Activated B cell treated with CpG ODN at 0.5 μM for 24 hours (primary cell): ENCODE measurements around the gene LRP3. TPM values are rescaled to one million over a fixed set of nuclear protein-coding genes. Genes with fewer than 3 reads are reported as not detected.

Experiments used
- ATAC-seq: fragments of 200-7000 bp; cut with Tn5 transposase; one replicate; pipeline ENCODE4 v1.10.0; 2021; ENCODE audit warnings: low read depth, mild to moderate bottlenecking, moderate library complexity
- CTCF ChIA-PET: fragments of 350-600 bp; sonication (Branson Sonifier 250); formaldehyde crosslinking; loops from one replicate; lab custom pipeline; 2021; ENCODE audit warnings: antibody characterized with exemption; lab: Charles Lee
- POLR2A ChIA-PET: fragments of 350-600 bp; sonication (Branson Sonifier 250); formaldehyde crosslinking; loops from one replicate; lab custom pipeline; 2021; ENCODE audit warnings: antibody characterized with exemption; lab: Charles Lee
- DNase-seq: peaks from one replicate; pipeline ENCODE4 v3.0.0; 2022
- H3K27ac Mint-ChIP-seq: one replicate; pipeline ENCODE4 v1.8.0; 2020; ENCODE audit warnings: mixed read lengths
- H3K27me3 Mint-ChIP-seq: one replicate; pipeline ENCODE4 v1.8.0; 2021; ENCODE audit warnings: mixed read lengths
- H3K36me3 Mint-ChIP-seq: one replicate; pipeline ENCODE4 v1.8.0; 2021; ENCODE audit warnings: low read depth, mixed read lengths
- H3K4me1 Mint-ChIP-seq: one replicate; pipeline ENCODE4 v1.8.0; 2021; ENCODE audit warnings: mixed read lengths
- H3K4me3 Mint-ChIP-seq: one replicate; pipeline ENCODE4 v1.8.0; 2020; ENCODE audit warnings: mild to moderate bottlenecking, mixed read lengths
- H3K9me3 Mint-ChIP-seq: one replicate; pipeline ENCODE4 v1.8.0; 2020; ENCODE audit warnings: mixed read lengths
- intact Hi-C: fragments of 100-400 bp; cut with micrococcal nuclease; formaldehyde crosslinking; loops from one replicate; pipeline ENCODE4 v1.15.1; 2024
- total RNA-seq: library from RNA; stranded (reverse); gene quantifications from 2 replicates; pipeline ENCODE4 v1.2.3, GENCODE V29; 2022
- TF ChIP-seq, protein P1 (sequence below): fragments of 200-600 bp; IDR thresholded peaks from one replicate; pipeline ENCODE4 v1.8.0; 2022; ENCODE audit warnings: antibody characterized with exemption, mild to moderate bottlenecking

LRP3 gene
- total RNA-seq, 1 donor from 2014 or later, result not detected

- TF ChIP-seq, protein P1, sequence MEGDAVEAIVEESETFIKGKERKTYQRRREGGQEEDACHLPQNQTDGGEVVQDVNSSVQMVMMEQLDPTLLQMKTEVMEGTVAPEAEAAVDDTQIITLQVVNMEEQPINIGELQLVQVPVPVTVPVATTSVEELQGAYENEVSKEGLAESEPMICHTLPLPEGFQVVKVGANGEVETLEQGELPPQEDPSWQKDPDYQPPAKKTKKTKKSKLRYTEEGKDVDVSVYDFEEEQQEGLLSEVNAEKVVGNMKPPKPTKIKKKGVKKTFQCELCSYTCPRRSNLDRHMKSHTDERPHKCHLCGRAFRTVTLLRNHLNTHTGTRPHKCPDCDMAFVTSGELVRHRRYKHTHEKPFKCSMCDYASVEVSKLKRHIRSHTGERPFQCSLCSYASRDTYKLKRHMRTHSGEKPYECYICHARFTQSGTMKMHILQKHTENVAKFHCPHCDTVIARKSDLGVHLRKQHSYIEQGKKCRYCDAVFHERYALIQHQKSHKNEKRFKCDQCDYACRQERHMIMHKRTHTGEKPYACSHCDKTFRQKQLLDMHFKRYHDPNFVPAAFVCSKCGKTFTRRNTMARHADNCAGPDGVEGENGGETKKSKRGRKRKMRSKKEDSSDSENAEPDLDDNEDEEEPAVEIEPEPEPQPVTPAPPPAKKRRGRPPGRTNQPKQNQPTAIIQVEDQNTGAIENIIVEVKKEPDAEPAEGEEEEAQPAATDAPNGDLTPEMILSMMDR, result no peak
- DNase-seq (no peak), ATAC-seq (no peak)
- H3K27me3 Mint-ChIP-seq, result peaks cover 34% of the 10 kb centered on the region
- H3K36me3 Mint-ChIP-seq, result no peaks in the 10 kb centered on the region
- intact Hi-C loops, result no loop called here
- H3K27ac Mint-ChIP-seq, result no peak overlapping the region
- H3K9me3 Mint-ChIP-seq, result no peaks in the 10 kb centered on the region
- H3K4me1 Mint-ChIP-seq, result peaks cover 7% of the 10 kb centered on the region
- H3K4me3 Mint-ChIP-seq, result no peak overlapping the region
- ChIA-PET POLR2A (no interaction called here), CTCF (no interaction called here)
Observed at GRCh38 chr19:33194532-33194885, 379 bp downstream of the LRP3 start.

DNA sequence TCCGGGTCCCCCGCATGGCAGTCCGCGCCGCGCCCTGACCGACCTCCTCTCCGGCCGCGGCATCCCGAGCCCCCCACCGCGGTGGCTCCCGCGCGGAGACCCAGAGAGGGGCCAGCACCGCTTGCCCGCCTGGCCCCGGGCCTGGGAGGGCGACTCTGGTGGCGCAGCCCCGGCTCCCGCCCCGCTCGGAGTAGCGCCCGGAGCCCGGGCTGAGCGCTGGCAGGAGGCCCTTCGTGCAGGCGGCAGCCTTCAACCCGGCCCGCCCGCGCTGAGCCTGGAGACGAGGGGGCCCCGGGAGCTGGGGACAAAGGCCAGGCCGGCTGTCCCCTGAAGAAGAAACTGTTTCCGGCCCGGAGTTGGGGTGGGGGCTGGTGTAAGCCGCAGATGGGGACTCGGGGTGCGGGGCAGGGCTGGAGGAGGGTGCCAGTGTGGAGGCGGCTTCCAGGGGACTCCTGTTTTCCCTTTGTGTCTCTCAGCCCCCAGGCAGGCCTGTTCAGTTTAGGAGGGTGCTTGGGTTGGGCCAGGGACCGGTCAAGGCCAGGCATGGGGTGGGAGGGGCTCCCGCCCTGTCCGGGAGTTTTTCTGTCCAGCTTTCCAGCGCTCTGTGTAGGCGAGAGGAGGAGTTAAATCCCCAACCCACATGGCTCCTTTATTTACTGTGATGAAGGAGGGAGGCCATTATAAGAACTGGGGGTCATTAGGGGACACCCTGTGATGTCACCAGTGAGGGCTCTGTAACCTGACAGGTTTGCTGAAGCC is 935 bp downstream of the LRP3 start:
- intact Hi-C loops, result no loop called here
- POLR2A ChIA-PET, result no interaction called here
- CTCF ChIA-PET, result no interaction called here
- H3K27me3 Mint-ChIP-seq, result peaks cover 34% of the 10 kb centered on the region
- TF ChIP-seq, protein P1, result no peak
- H3K27ac Mint-ChIP-seq, result no peak overlapping the region
- H3K4me3 Mint-ChIP-seq, result no peak overlapping the region
- H3K36me3 Mint-ChIP-seq, result no peaks in the 10 kb centered on the region
- DNase-seq (no peak), ATAC-seq (no peak)
- no peaks in the 10 kb centered on the region for H3K9me3 Mint-ChIP-seq
- peaks cover 7% of the 10 kb centered on the region for H3K4me1 Mint-ChIP-seq

DNA sequence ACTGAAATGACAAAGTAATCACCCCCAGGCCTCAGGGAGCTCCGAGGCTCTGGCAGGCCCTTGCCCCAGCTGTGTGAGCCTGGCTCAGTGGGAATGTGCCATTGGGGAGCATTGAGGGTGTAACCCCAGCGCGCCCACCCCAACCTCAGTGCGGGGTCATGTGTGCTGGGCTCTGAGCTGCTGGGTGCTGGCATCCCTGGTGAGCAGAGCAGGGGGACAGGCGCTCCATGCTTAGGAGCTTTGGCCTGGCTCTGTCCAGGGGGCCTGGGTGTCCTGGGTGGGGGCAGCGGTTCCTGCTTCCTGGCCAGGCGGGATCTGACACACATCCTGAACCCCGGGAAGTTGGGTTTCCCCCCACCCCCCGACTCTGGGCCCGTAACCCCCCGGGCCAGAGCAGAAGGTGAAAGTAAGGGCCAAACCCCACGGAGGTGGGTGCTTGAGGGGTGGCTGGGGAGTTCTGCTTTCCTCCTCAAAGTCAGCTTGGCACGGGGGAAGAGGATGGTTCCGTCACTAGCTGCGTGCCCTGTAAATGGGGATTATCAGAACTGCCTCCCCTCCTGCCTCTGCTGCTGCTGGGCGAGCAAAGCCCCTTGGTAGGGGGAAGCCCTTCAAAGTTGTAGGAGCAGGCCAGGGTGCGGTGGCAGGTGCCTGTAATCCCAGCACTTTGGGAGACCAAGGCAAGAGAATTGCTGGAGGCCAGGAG is 1.7 kb downstream of the LRP3 start:
- DNase-seq, result no peak
- no peak overlapping the region for H3K27ac Mint-ChIP-seq
- H3K36me3 Mint-ChIP-seq, result no peaks in the 10 kb centered on the region
- POLR2A ChIA-PET, result interaction anchor here (0.6 kb wide), 1 partner anchor 220 kb away, joined by 3 read pairs; no protein-coding TSS in a partner anchor
- H3K27me3 Mint-ChIP-seq, result peaks cover 34% of the 10 kb centered on the region
- H3K4me3 Mint-ChIP-seq, result no peak overlapping the region
- TF ChIP-seq, protein P1, result no peak
- H3K9me3 Mint-ChIP-seq, result no peaks in the 10 kb centered on the region
- intact Hi-C loops, result no loop called here
- H3K4me1 Mint-ChIP-seq, result peaks cover 7% of the 10 kb centered on the region
- ATAC-seq, result no peak
- CTCF ChIA-PET, result no interaction called here

GRCh38 chr19:33196446-33197193 is 2.5 kb downstream of the LRP3 start:
- DNase-seq (no peak), ATAC-seq (no peak)
- no peak overlapping the region for H3K27ac Mint-ChIP-seq
- H3K4me3 Mint-ChIP-seq, result no peak overlapping the region
- H3K4me1 Mint-ChIP-seq, result peaks cover 7% of the 10 kb centered on the region
- H3K36me3 Mint-ChIP-seq, result no peaks in the 10 kb centered on the region
- ChIA-PET CTCF (no interaction called here), POLR2A (no interaction called here)
- TF ChIP-seq, protein P1, result no peak
- H3K27me3 Mint-ChIP-seq, result peaks cover 29% of the 10 kb centered on the region
- H3K9me3 Mint-ChIP-seq, result no peaks in the 10 kb centered on the region
- intact Hi-C loops, result no loop called here

DNA sequence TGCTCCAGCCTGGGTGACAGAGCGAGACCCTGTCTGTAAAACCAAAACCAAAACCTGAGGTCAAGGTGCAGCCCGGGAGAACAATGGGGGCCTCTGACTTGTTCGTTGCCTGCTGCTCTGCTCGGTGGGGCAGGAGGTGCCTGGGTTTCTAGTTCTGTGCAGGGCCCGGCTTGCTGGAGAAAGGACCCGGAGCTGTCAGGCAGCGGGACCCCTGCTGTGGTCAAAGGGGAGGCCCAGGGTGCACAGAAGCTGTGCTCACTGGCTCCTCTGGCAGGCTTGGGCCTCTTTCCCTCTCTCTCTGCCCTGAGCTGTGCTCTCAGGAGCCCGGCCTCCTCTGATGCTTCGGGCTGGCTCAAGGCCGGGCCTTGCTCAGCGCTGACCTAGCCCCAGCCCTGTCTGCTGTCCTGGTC is 3.5 kb downstream of the LRP3 start:
- no peak for DNase-seq
- H3K27me3 Mint-ChIP-seq, result peaks cover 20% of the 10 kb centered on the region
- no peak overlapping the region for H3K4me3 Mint-ChIP-seq
- no peaks in the 10 kb centered on the region for H3K36me3 Mint-ChIP-seq
- intact Hi-C loops, result no loop called here
- peaks cover 7% of the 10 kb centered on the region for H3K4me1 Mint-ChIP-seq
- POLR2A ChIA-PET, result no interaction called here
- TF ChIP-seq, protein P1, result no peak
- ATAC-seq, result no peak
- H3K27ac Mint-ChIP-seq, result no peak overlapping the region
- CTCF ChIA-PET, result no interaction called here
- no peaks in the 10 kb centered on the region for H3K9me3 Mint-ChIP-seq
